AG04450 (cell line): ENCODE measurements around the gene LRRC49. TPM values are rescaled to one million over a fixed set of nuclear protein-coding genes. Genes with fewer than 3 reads are reported as not detected.
"Not testable (repeated sequence)": the region's sequence is repeated elsewhere in the genome, so short reads cannot be mapped to it uniquely, and the experiment has no call there.

Experiments used
- CTCF ChIA-PET: fragments of 300-600, 350-600 bp; formaldehyde crosslinking; extraction: SDS; loops from one replicate; lab custom pipeline; 2022; ENCODE audit warnings: antibody characterized with exemption, inconsistent platforms; lab: Charles Lee
- POLR2A ChIA-PET: fragments of 350-600 bp; formaldehyde crosslinking; extraction: SDS; loops from one replicate; lab custom pipeline; 2021; ENCODE audit warnings: antibody characterized with exemption, inconsistent platforms; lab: Yijun Ruan, JAX
- DNase-seq: peaks from one replicate; pipeline ENCODE4 v3.0.0-alpha.2; 2011; ENCODE audit warnings: low read depth, low spot score
- H3K27ac ChIP-seq: one replicate; pipeline ENCODE4 v1.5.1; 2012; ENCODE audit warnings: low read depth, low read length, control low read depth
- H3K27me3 ChIP-seq: one replicate; pipeline ENCODE4 v1.6.0; 2012; ENCODE audit warnings: low read length; ENCODE audit not compliant: control insufficient read depth, insufficient read depth
- H3K4me3 ChIP-seq: 2 replicates; pipeline ENCODE4 v1.5.1; 2011; ENCODE audit warnings: mild to moderate bottlenecking, low read depth, low read length, control low read depth
- H3K9me3 ChIP-seq: 2 replicates; pipeline ENCODE4 v1.5.1; 2012; ENCODE audit warnings: low read length; ENCODE audit not compliant: control insufficient read depth, insufficient read depth
- polyA plus RNA-seq: library from polyadenylated mRNA; depleted of rRNA; stranded (reverse); fragments of >200 nt; gene quantifications from 2 replicates; pipeline ENCODE4 v1.2.3, GENCODE V29; 2011
- TF ChIP-seq, protein P1 (sequence below): IDR thresholded peaks from 2 replicates; pipeline ENCODE4 v1.5.1; 2011; ENCODE audit warnings: low read depth, low read length, control low read depth, inconsistent platforms

The LRRC49 gene
- polyA plus RNA-seq, 1 experiment = 25.0 TPM

DNA sequence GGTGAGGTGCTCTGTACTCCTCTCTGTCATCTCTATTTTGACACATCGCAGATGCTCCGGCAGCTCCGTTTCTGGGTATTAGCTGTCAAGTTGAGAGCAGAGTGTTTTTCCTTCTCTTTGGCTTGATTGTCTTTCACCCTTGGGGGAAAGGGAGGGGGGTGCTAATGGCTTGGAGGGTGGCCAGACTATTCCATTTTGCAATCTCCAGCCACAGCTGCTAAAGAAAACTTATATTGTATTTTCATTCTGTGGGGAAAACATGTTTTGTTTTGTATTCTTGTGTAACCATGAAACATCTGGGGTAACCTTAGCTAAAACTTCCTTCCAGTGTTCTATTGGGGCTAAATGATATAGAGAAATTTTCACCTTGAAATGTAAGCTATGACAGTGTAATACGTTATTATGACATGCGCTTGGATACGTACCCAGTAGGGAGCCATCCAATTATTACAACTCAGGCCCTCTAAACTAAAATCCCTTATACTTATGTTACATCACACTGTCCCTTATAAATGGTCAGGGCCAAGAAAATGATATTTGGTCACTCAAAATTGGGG is 24.6 kb upstream of the LRRC49 start:
- no peak for DNase-seq
- ChIA-PET POLR2A (interaction anchor here (1.7 kb wide), 1 partner anchor 11 kb away, joined by 8 read pairs; no protein-coding TSS in a partner anchor), CTCF (interaction anchor here (3.2 kb wide), 1 partner anchor 56 kb away, joined by 17 read pairs; no protein-coding TSS in a partner anchor)
- Histone ChIP-seq H3K27ac (no peak overlapping the region), H3K4me3 (no peak overlapping the region), H3K9me3 (peaks cover 4% of the 10 kb centered on the region; the same call in 1 of the 2 replicates), H3K27me3 (no peaks in the 10 kb centered on the region)
- TF ChIP-seq, protein P1, sequence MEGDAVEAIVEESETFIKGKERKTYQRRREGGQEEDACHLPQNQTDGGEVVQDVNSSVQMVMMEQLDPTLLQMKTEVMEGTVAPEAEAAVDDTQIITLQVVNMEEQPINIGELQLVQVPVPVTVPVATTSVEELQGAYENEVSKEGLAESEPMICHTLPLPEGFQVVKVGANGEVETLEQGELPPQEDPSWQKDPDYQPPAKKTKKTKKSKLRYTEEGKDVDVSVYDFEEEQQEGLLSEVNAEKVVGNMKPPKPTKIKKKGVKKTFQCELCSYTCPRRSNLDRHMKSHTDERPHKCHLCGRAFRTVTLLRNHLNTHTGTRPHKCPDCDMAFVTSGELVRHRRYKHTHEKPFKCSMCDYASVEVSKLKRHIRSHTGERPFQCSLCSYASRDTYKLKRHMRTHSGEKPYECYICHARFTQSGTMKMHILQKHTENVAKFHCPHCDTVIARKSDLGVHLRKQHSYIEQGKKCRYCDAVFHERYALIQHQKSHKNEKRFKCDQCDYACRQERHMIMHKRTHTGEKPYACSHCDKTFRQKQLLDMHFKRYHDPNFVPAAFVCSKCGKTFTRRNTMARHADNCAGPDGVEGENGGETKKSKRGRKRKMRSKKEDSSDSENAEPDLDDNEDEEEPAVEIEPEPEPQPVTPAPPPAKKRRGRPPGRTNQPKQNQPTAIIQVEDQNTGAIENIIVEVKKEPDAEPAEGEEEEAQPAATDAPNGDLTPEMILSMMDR = no peak

DNA sequence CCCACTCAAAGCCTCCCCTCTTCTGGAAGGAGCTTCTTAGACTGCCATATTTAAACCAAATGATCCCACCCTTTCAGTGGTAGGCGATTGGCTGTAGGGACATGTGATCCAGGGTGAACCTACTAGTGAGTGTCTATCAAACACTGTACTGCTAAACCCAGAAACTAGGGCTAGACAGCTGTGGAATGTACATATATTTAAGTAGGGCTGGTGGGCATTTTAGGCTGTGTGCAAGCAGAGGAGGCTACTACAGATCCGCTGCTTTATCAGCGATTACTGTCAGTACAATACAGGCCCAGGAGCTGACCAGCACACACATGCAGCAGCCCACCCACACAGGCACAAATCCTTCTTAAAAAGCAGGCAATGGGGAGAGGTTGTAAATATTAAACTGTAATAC is 23.3 kb upstream of the LRRC49 start:
- ChIA-PET POLR2A (interaction anchor here (0.8 to 1.4 kb wide), 4 partner anchors 10 to 22 kb away, joined by 3 to 17 read pairs (median 4); partner anchors contain the start of gene LARP6), CTCF (interaction anchor here (0.7 to 3.2 kb wide), 4 partner anchors 45 to 188 kb away, joined by 3 to 17 read pairs (median 6); no protein-coding TSS in a partner anchor)
- no peak for DNase-seq
- TF ChIP-seq, protein P1 = no peak
- Histone ChIP-seq H3K27me3 (no peaks in the 10 kb centered on the region), H3K9me3 (peaks cover 8% of the 10 kb centered on the region), H3K4me3 (no peak overlapping the region), H3K27ac (no peak overlapping the region)

DNA sequence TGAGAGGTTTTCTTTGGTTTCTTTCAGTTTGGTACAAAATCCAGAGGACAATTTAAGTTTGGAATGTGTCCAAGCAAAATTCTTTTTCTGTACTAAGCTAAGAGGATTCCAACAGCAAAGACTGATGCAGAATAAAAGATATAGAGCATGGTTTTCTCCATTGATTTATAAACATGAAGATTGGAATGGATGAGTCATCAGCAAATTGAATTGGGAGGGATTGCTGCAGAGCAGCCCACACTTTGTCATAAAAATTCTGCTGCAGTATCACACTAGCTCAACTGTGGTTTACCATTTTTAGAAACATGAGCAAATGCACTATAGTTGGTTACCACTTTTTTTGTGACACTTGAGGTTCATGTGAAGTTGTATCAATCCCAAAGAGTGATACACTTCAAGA is 22.6 kb upstream of the LRRC49 start:
- POLR2A ChIA-PET = interaction anchor here (0.9 to 1.4 kb wide), 3 partner anchors 9 to 16 kb away, joined by 4 to 17 read pairs (median 5); partner anchors contain the start of gene LARP6
- Histone ChIP-seq H3K9me3 (peaks cover 8% of the 10 kb centered on the region), H3K27me3 (no peaks in the 10 kb centered on the region), H3K27ac (no peak overlapping the region), H3K4me3 (no peak overlapping the region)
- CTCF ChIA-PET = interaction anchor here (0.6 to 3.2 kb wide), 6 partner anchors 44 to 776 kb away, joined by 3 to 17 read pairs (median 4); no protein-coding TSS in a partner anchor
- no peak for DNase-seq
- TF ChIP-seq, protein P1 = no peak

DNA sequence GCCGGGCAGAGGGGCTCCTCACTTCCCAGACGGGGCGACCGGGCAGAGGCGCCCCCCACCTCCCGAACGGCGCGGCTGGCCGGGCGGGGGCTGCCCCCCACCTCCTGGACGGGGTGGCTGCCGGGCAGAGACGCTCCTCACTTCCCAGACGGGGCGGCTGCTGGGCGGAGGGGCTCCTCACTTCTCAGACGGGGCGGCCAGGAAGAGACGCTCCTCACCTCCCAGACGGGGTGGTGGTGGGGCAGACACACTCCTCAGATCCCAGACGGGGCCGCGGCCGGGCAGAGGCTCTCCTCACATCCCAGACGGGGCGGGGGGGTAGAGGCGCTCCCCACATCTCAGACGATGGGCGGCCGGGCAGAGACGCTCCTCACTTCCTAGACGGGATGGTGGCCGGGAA is 21.1 kb upstream of the LRRC49 start:
- CTCF ChIA-PET = interaction anchor here (0.7 kb wide), 1 partner anchor 15 kb away, joined by 6 read pairs; no protein-coding TSS in a partner anchor
- H3K9me3 ChIP-seq, H3K4me3 ChIP-seq, H3K27ac ChIP-seq, POLR2A ChIA-PET, DNase-seq, H3K27me3 ChIP-seq: not testable (repeated sequence)

DNA sequence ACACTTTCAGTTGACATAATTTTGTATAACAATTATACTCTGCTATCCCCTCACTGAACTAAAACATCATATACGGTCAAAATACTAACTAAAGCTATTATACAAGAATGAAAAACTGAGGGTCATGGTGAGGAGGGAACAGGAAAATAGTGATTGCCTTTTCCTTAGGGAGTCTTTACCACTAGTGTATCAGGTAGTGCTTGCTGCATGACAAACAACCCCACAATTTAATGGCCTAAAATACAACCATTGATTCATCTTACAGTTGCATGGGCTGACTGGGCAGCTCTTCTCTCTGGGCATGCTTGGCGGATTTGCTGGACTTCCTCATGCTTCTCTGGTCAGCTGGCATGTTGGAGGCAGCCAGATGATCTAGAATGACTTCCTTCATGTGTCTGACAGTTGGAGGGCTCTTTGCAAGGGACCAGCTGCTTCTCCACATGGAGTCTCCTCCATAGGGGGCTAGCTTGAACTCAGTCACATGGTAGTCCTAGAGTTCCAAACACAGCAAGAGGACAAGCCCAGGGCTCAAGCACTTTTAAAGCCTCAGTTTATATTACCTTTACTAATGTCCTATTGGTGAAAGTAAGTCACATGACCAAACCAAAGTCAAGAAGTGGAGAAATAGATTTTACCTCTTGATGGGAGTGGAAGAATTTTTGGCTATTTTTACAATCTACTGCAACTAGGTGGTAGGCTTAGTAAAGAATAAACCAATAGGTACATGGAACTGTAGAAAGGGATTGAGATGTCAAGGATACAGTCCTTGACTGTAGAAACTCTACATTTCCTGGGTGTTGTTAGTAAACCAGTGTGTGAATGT is 19.2 kb upstream of the LRRC49 start:
- no peaks in the 10 kb centered on the region for H3K27me3 ChIP-seq
- ChIA-PET POLR2A (interaction anchor here (0.6 to 2.2 kb wide), 3 partner anchors 17 to 107 kb away, joined by 3 to 10 read pairs (median 5); partner anchors contain the start of gene LARP6), CTCF (interaction anchor here (1.3 to 4.1 kb wide), 7 partner anchors 10 to 200 kb away, joined by 5 to 67 read pairs (median 10); no protein-coding TSS in a partner anchor)
- TF ChIP-seq, protein P1 = no peak
- H3K27ac ChIP-seq = no peak overlapping the region
- no peak overlapping the region for H3K4me3 ChIP-seq
- no peak for DNase-seq
- H3K9me3 ChIP-seq = peaks cover 8% of the 10 kb centered on the region
